Chondrocyte (in vitro differentiated cells): ENCODE results near the gene SH3YL1. TPM values are rescaled to one million over a fixed set of nuclear protein-coding genes. Genes with fewer than 3 reads are reported as not detected.
"Not testable (repeated sequence)": the region's sequence is repeated elsewhere in the genome, so short reads cannot be mapped to it uniquely, and the experiment has no call there.

Experiments
- DNase-seq: peaks from one replicate; pipeline ENCODE4 v3.0.0; 2021; ENCODE audit warnings: mixed read lengths, low spot score
- H3K27ac Mint-ChIP-seq: one replicate; pipeline ENCODE4 v1.8.0; 2021; ENCODE audit warnings: mild to moderate bottlenecking, moderate library complexity, mixed read lengths; ENCODE audit not compliant: unreplicated experiment
- H3K27me3 Mint-ChIP-seq: 2 replicates; pipeline ENCODE4 v1.8.0; 2021; ENCODE audit warnings: low read depth, mixed read lengths
- H3K36me3 Mint-ChIP-seq: 2 replicates; pipeline ENCODE4 v1.8.0; 2021; ENCODE audit warnings: low read depth, mixed read lengths
- H3K4me1 Mint-ChIP-seq: 2 replicates; pipeline ENCODE4 v1.8.0; 2021; ENCODE audit warnings: low read depth, mild to moderate bottlenecking, mixed read lengths
- H3K4me3 Mint-ChIP-seq: one replicate; pipeline ENCODE4 v1.8.0; 2021; ENCODE audit warnings: mild to moderate bottlenecking, moderate library complexity, mixed read lengths; ENCODE audit not compliant: unreplicated experiment
- H3K9me3 Mint-ChIP-seq: 2 replicates; pipeline ENCODE4 v1.8.0; 2021; ENCODE audit warnings: low read depth, mixed read lengths
- total RNA-seq: library from RNA; stranded (reverse); gene quantifications from 3 replicates; pipeline ENCODE4 v1.2.1, GENCODE V29; 2021
- TF ChIP-seq, protein P1 (sequence below): fragments of 200-600 bp; sonication (generic); IDR thresholded peaks from 2 replicates; pipeline ENCODE4 v1.5.0; 2021; ENCODE audit warnings: antibody characterized with exemption, mild to moderate bottlenecking, moderate library complexity

The SH3YL1 gene
- total RNA-seq, 1 donor from 2014 or later, result 36.1 TPM

DNA sequence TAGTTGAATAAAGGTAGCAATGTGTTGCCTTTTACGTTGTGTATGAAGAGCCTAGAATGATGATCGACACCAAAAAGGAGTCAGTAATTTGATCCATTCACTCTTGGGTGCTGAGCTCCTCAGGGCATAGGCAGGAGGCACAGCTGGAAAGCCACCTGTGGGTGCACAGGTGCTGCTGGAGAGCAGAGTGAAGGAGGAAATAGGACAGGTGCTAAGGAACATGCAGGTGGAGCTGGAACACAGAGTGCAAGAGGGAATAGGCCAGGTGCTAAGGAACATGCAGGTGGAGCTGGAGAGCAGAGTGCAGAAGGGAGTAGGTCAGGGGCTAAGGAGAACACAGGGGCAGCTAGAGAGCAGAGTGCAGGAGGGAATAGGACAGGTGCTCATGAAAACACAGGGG, 86.1 kb downstream of the SH3YL1 start:
- H3K9me3 Mint-ChIP-seq, result no peaks in the 10 kb centered on the region

DNA sequence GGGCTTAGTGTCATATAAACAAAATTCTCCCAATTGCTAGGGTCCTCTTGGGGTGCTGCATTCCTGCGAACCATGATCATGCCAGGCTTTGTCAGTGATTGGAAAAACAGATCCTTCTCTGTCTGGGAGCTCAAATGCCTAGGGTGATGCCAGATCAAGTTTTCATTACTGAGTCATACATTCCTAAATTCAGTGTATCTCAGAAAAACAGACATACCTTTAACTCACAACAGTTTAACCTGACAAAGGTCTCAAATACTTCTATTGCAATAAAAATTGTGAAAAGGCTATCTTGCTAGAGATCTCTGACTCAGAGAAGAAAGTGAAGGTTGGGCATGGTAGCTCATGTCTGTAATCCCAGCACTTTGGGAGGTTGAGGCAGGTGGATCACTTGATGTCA, 86.9 kb downstream of the SH3YL1 start:
- Mint-ChIP-seq H3K4me1 (peaks cover 46% of the 10 kb centered on the region), H3K27ac (peak overlapping the region; percentile 88), H3K9me3 (no peaks in the 10 kb centered on the region), H3K36me3 (no peaks in the 10 kb centered on the region), H3K27me3 (no peaks in the 10 kb centered on the region), H3K4me3 (peak overlapping the region; percentile 10)
- TF ChIP-seq, protein P1, sequence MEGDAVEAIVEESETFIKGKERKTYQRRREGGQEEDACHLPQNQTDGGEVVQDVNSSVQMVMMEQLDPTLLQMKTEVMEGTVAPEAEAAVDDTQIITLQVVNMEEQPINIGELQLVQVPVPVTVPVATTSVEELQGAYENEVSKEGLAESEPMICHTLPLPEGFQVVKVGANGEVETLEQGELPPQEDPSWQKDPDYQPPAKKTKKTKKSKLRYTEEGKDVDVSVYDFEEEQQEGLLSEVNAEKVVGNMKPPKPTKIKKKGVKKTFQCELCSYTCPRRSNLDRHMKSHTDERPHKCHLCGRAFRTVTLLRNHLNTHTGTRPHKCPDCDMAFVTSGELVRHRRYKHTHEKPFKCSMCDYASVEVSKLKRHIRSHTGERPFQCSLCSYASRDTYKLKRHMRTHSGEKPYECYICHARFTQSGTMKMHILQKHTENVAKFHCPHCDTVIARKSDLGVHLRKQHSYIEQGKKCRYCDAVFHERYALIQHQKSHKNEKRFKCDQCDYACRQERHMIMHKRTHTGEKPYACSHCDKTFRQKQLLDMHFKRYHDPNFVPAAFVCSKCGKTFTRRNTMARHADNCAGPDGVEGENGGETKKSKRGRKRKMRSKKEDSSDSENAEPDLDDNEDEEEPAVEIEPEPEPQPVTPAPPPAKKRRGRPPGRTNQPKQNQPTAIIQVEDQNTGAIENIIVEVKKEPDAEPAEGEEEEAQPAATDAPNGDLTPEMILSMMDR, result no peak
- no peak for DNase-seq

More for the DNA sequence above, 86.1 kb downstream of the SH3YL1 start:
- Mint-ChIP-seq H3K36me3 (no peaks in the 10 kb centered on the region), H3K4me1 (peaks cover 46% of the 10 kb centered on the region), H3K4me3 (no peak overlapping the region), H3K27ac (peak overlapping the region; percentile 88), H3K27me3 (no peaks in the 10 kb centered on the region)
- TF ChIP-seq, protein P1, result no peak
- no peak for DNase-seq

DNA sequence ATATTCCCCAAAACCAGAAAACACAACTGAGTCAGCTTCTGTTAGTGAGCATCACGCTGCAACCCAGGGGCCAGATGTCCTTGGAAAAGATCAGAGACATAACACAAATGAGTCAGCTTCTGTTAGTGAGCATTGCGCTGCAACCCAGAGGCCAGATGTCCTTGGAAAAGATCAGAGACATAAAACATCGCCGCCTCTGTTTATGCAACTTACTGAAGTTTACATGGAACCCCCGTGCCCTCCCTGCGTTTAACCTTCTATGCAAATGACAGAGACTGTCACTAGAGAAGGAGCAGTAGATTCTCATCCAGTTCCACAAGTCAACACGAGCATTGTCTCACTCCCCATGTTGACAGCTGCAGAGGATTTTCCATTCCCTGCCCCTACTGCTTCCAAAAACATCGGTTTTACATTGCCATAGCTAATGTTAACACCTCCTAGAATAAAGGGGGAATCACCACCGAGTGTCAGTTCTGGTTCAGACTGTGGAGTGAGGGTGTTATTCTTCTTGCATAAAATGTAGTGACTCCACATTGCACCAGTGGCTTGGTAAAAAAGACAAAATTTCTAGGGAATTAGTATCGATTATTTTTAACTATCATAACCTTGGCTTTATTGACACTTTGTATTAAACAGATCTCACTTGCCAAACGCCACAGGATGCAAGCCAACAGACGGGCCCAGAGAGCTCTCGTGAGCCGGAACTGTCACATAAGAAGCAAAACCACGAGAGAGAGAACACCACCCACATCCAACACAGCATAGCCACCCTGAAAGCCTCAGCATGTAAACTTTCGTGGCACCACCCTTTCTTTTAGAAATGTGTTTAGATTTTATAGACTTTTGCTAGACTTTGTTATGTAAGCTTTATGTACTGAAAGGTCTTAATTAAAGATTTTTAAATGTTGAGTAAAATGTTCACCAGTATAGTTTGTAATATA, 87.7 kb downstream of the SH3YL1 start:
- H3K9me3 Mint-ChIP-seq, result no peaks in the 10 kb centered on the region
- H3K4me3 Mint-ChIP-seq, result peak overlapping the region; percentile 38
- peaks cover 46% of the 10 kb centered on the region for H3K4me1 Mint-ChIP-seq
- peak overlapping the region; percentile 79 for H3K27ac Mint-ChIP-seq
- TF ChIP-seq, protein P1, result no peak
- no peak for DNase-seq
- H3K36me3 Mint-ChIP-seq, result no peaks in the 10 kb centered on the region
- H3K27me3 Mint-ChIP-seq, result no peaks in the 10 kb centered on the region

DNA sequence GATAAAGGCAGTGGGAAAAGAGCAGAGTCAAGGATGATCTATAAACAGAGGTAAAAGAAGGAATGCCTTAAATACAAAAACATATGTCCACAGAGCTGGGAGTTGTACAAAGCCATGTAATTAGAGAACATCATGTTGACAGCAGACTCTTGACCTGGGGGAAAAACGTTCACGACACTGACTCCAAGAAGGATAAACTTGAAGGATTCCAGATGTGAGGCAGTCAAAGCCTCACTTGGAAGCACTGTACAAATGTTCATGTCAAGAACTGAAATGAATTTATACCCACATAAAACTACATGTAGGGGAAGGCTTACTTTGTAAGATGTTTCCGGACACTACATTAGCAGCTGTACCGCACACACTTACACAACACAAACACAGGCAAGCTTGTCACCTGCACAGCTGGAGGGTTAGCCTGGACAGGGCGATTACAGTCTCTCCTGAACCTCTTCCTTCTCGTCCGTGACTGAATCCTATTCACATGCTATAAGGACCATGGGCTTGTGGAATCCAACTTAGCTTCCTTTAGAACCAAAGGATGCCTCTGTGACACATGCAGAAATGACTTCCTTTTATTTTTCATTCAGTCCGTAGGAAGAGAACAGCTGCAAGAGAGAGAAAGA, 88.6 kb downstream of the SH3YL1 start:
- no peak for DNase-seq
- no peaks in the 10 kb centered on the region for H3K36me3 Mint-ChIP-seq
- no peak overlapping the region for H3K4me3 Mint-ChIP-seq
- H3K27me3 Mint-ChIP-seq, result no peaks in the 10 kb centered on the region
- H3K4me1 Mint-ChIP-seq, result peaks cover 39% of the 10 kb centered on the region
- no peaks in the 10 kb centered on the region for H3K9me3 Mint-ChIP-seq
- H3K27ac Mint-ChIP-seq, result peak overlapping the region; percentile 25
- TF ChIP-seq, protein P1, result no peak

DNA sequence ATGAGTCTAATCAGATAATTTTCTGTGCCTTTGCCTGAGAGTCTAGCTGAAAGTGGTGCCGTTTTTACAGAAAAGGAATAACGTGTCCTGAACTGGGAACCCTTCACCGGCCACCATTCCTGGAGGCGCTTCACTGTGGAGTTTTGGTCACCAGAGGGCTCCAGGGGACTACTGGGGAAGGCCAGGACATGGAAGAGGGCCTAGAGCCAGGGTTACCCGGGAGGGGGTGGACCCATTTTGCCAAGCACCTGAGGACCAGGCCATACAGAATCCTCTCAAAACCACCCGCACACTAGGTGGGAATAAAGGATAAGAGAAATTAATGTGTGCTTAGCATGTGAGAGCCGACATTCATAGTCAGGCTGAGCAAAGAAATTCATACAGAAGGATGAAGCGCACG, 91.7 kb downstream of the SH3YL1 start:
- H3K4me1 Mint-ChIP-seq, result peaks cover 23% of the 10 kb centered on the region
- H3K4me3 Mint-ChIP-seq, H3K36me3 Mint-ChIP-seq, H3K9me3 Mint-ChIP-seq, DNase-seq, H3K27ac Mint-ChIP-seq: not testable (repeated sequence)
- TF ChIP-seq, protein P1, result peak; percentile 79
- H3K27me3 Mint-ChIP-seq, result peaks cover 11% of the 10 kb centered on the region
